Stimulated activated CD4-positive, alpha-beta T cell treated with anti-CD3 and anti-CD28 coated beads, Interleukin-2, amount 100 ng/mL, for 48 hours (primary cell): ENCODE data around the gene PLA2R1.

Experiments
- DNase-seq, 2 donors: peaks; one replicate each; pipeline ENCODE4 v3.0.0-alpha.2; 2020

Gene PLA2R1

DNA sequence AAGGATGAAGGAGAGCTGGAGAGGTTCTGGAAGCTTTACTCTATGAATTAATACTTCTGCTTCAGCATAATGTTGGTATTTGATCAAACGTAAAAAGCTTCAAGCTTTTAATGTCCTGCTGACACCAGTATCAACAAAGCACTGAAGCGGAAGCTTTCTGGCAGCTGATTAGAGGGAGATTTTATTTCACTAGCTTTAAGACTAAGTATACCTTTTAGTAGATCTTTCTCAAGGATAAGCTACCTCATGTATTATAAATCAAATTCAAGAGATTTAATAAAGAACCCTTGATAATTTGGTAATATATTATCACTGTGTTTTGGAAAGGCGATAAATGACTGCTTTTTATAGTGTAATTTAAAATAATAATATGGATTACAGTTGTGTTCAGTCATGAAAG, 136.4 kb downstream of the PLA2R1 start:
- DNase-seq = no peak

DNA sequence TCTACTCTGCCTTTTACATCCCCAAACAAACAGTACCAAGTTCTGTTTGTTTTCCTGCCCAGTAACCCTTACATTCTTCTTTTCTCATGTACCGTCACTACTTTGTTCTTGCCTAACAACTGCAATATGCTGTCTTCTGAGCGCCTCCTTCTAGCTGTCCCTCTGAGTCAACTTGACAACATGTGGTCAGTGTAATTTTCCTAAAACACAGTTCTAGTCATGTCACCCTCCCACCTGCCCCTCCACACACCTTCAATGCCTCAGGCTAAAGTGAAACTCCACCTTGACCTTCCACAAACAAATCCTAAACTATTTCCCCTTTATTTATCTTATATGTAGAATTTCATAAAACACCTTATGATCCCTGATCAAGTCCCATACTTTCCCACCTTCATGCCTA, 139.9 kb downstream of the PLA2R1 start:
- no peak for DNase-seq

DNA sequence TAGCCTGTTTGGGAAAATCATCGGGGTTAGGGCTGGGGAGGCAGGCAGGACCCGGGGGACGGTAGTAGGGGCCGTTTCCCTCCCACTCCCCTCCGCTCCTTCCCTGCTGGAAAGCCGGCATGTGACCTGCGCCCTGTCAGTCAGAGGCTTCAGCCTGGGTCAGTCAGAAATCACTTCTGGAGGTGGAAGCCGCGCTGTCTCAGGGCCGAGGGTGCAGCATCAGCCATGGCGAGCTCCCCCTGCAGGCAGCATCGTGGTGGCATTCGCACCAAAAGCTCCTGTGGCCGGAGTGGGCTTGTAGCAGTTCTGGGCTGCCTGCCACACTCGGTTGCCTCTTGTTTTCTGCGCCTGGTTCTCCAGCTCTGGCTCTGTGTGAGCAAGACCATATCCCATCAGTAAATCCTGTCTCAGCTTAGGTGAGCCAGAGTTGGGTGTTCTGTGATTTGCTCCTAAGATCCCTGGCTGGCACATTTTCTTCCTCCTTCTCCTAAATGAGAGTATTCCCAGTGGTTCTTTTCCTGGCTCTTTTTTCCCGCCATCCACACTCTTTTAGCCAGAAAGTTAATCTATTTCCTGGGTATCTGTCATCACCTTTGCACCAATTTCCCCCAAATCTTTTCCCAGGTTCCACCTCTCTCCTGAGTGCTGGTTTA, 140.5 kb downstream of the PLA2R1 start:
- peak; percentile 80 to 84 for DNase-seq

- DNase-seq = no peak
Observed at GRCh38 chr2:159916511-159916910, 145.9 kb downstream of the PLA2R1 start.

- DNase-seq = no peak
Observed at GRCh38 chr2:159913900-159914299, 148.5 kb downstream of the PLA2R1 start.

DNA sequence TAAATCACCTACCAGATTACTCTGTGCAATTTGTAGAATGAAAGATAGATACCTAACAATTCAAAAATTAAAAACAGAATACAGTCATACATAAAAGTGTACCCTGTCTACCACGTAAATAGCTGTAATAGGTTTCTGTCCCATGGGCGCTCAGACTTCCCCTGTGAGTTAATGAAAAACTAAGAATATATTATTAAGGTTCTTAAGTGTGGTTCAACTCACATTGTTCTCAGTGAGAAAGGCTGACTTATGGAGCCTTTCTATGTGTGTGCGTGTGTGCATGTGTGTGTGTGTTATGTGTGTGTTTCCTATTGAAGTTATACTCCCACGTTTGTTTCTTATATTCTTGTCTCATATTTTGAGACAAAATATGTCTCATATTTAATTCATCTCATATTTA, 149.8 kb downstream of the PLA2R1 start:
- no peak for DNase-seq

- DNase-seq = no peak
Observed at GRCh38 chr2:159910951-159911350, 151.5 kb downstream of the PLA2R1 start.

DNA sequence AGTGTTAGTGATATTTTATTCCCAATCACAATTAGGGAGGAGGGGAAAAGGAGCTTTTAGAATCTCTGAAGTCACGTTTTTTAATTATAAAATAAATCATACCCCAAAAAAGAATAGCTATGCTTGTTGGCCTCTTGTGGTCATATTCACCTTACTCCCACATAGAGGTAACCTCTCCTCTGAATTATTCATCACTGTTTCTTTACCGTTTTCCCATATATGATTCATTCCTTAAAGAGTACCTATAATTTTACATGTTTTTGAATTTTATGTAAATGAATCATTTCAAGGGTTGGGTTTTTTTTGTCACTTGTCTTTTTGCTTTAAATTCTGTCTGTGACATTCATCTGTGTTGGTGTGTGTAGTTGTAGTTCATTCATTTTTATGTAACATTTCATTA, 153.8 kb downstream of the PLA2R1 start:
- DNase-seq = no peak

GRCh38 chr2:159907909-159908308, 154.5 kb downstream of the PLA2R1 start:
- DNase-seq = no peak

GRCh38 chr2:159905926-159906714, 156.3 kb downstream of the PLA2R1 start:
- no peak for DNase-seq

- DNase-seq = no peak
Observed at GRCh38 chr2:159904959-159905305, 157.5 kb downstream of the PLA2R1 start.

GRCh38 chr2:159904127-159904958, 158.1 kb downstream of the PLA2R1 start, which contains the start of gene LY75:
TSS of gene LY75 (minus strand) at chr2:159904756.
- peak; percentile 73 to 74 for DNase-seq

- peak; percentile 38 to 43 for DNase-seq
Observed at GRCh38 chr2:159903443-159904126, 158.8 kb downstream of the PLA2R1 start.

DNA sequence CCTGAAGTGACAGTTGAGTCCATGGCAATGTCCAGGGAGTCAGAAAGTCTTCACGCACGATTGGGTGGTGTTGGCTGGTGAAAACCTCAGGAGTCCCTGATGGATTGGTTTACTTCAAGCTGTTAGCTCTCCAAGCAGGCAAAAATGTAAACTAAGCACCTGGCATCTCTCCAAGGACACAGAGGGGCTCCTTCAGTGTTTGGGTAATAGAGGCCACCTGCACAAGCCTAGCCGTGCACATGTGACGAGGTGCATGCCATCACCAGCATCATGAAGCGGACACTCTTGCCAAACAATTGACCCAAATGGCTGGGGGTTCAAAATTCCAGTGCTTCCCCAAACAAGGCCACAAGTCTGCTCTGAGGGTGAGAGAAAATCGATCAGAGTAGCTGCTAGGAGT, 159.7 kb downstream of the PLA2R1 start:
- DNase-seq = no peak

DNA sequence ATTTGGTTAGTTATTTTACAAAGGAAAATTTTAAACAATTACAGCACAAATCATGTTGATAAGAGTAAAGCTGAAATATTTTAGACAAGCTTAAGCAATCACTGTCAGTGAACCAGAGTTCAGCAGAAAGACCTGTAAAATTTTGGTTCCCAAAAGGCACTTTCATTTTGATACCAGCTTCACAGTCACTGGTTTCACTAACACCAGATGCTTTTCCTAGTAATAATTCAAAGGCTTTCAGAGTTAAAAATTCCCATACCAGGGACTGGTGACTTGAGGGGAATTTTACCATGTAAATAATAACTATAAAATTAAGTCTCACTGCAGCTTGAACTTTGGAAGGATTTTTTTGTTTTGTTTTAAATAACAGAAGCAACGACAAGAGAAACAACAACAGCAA, 162.1 kb downstream of the PLA2R1 start:
- no peak for DNase-seq

GRCh38 chr2:159898441-159898840, 164.0 kb downstream of the PLA2R1 start:
- no peak for DNase-seq

GRCh38 chr2:159897720-159898119, 164.7 kb downstream of the PLA2R1 start:
- DNase-seq = no peak

DNA sequence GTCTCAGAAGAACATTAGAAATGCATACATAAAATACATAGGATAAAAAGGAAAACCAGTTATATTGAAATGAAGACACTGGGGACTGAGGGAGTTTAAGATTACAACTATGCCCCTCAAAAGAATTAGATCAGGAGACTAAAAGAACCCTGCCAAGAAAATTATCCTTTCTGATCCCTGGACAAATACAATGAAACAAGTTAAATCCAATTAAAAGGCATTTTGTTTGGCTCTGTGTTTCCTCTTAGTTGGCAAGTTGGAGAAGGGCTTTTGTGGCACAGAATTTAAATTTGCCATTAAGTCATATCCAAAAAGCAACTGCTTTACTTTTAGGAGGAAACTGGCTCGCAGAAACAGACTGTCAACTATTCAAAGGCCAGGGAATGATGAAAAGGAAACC, 165.3 kb downstream of the PLA2R1 start:
- DNase-seq = no peak

- no peak for DNase-seq
Observed at GRCh38 chr2:159895258-159896065, 167.0 kb downstream of the PLA2R1 start.

DNA sequence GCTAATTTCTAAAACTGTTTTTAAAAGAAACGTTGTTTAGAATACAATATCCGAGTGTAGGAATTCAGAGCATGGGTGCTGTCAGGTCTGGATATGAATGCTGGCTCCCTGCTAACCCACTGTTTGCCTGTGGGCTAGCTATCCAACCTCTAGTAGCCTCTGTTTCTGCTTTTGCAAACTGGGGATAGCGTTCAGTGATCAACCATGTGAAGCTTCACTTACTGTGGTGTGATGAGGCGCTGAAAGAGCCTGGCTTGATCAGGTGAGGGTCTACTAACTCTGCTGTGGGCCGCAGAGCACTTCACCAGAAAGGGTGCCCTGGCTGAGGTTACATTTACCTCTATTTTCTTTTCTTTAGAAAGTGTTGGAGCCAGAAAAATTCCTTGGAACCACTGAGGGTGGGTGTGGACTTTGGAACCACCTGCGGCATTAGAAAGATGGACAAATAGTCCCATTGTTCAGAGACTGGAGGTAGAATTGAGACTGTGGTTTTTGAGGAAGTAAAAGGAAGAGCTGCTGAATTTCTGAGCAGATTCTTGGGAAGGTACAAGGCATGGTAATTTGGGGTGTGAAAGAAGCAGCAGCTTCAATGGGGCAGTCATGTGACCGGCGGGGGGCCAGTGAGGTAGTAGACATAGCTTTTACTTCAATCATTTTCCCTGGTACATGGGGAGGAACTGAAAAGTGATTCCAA, 168.1 kb downstream of the PLA2R1 start:
- DNase-seq = no peak

GRCh38 chr2:159892990-159893810, 169.2 kb downstream of the PLA2R1 start:
- DNase-seq = no peak
